Lung microvascular endothelial cell (primary cell): ENCODE data around the gene CD9. TPM values are rescaled to one million over a fixed set of nuclear protein-coding genes. Genes with fewer than 3 reads are reported as not detected.
A peak's percentile ranks its signal among the peaks of the same experiment; 100 is the strongest.
"Not testable (repeated sequence)": the region's sequence is repeated elsewhere in the genome, so short reads cannot be mapped to it uniquely, and the experiment has no call there.

ENCODE experiments used
- DNase-seq, 2 donors: peaks; one replicate each; pipeline versions ENCODE4 v3.0.0 to v3.0.0-alpha.2; 2010; ENCODE audit warnings: low read depth in 2 of 2
- total RNA-seq: library from RNA; depleted of rRNA; stranded (reverse); fragments of >200 nt; gene quantifications from 2 replicates; pipeline ENCODE4 v1.2.1, GENCODE V29; 2014

Gene CD9
- total RNA-seq, 1 donor from 2014 or later = 1,196 TPM

DNA sequence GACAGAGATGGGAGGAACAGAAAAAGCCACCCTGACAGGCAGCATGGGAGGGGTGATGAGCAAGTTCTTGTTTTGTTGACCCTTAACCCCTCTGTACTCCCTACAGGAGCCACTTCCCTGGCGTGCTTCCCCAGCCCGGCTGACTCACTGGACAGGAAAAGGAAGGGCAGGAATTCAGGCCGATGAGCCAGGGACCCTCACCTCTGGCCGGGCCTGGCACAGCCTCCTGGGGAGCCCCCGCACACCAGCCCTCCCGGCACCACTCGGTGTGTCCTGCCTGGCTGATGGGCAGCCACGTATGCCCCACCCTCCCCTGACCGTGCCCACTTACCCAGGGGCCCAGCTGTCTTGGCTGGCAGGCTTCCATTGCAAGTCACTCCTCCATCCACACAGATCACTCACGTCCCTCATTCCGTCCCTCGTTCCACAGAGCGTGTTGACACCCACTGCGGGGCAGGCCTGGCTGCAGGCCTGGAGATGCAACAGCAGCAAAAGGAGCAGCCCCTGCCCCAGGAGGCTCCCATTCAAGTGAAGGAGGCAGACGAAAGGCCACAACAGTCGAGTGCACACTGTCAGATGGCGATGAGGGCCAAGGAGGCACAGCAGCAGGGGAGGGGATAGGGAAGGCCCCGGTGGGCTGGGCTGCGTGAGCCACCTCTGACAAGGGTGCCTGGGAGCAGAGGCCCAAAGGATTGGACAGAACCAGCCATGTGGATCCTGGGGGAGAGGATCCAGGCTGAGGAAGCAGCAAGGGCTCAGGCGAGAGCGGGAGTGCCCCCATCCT lies 19.7 kb upstream of the CD9 start:
- peak; percentile 86 to 96 for DNase-seq

DNA sequence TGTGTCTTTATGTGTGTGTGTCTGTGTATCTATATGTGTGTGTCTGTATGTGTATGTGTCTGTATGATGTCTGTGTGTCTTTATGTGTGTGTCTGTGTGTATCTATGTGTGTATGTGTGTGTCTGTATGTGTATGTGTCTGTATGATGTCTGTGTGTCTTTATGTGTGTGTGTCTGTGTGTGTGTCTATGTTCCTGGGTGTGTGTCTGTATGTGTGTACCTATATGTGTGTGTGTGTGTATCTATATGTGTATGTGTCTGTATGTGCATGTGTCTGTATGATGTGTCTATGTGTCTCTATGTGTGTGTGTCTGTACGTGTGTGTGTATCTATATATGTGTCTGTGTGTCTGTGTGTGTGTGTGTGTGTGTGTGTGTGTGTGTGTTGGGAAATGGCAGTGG lies 19.0 kb upstream of the CD9 start:
- DNase-seq = no peak

GRCh38 chr12:6181583-6182278 lies 18.5 kb upstream of the CD9 start:
- DNase-seq = no peak

DNA sequence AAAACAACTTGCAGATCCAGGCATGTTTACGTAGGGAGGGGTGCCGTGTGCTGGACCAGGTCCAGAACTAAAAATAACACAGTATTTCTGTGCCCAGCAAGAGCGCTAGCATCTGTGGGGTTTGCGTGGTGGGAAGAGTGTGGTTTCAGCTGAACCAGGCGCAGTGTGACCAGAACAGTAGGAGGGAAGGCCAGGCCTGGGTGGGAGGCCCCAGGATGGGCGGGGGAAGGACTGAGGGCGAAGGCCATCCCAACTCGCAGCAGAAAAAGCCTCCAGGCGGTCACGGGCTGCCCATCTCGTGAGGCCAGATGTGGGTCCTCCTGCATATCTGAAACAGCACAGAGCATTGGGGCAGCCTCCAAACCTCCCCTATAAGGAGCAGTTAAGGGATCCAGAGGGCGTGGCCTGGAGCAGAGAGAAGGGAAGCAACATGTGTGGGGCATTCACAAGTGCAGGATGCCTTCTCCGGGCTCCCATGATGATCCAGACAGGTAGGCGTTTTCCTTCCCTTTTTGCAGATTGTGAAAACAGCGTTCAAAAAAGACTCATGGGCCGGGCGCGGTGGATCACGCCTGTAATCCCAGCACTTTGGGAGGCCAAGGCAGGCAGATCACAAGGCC lies 17.8 kb upstream of the CD9 start:
- peak; percentile 56 to 96 for DNase-seq

- DNase-seq = peak; percentile 40 to 67
Measured at GRCh38 chr12:6183689-6184428, 16.3 kb upstream of the CD9 start.

GRCh38 chr12:6185961-6186827 lies 14.0 kb upstream of the CD9 start:
- no peak for DNase-seq

DNA sequence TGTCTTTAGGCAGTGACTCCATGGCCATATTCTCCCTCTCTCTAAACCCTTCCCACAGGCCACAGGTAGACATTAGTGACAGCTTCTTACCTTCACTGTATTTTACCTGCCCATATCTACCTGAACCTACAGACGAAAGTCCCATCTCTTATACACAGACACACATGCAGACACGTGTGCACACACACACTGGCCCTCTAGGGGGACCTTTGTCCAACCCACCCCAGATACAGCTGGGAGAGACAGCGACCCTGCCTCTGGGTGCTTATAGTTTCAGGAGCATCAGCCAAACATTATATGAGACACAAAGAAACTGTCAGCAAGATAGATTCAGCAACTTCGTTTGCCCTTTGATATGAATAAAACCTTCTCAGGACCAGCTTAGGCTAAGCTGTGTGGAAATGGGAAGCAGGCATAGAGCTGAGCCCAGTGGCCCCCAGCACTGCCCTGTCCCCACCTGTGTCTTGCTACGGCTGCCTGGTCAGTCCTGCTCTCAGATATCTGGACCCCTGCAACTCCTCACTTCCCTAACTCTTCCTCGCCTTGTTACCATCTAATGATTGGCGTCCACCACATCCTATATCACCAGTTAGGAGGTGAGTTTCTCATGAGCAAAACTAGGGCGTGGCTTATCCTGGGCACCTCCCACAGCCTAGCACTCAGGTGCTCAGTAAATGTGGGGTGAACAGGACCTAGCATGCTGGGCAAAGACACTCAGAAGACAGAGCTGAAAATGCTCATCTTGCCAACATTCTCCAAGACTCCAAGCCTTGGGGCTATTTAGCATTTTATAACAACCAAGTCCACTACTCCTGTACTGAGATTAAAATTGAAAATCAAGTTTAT lies 12.0 kb upstream of the CD9 start:
- DNase-seq = no peak

GRCh38 chr12:6189028-6189427 lies 11.2 kb upstream of the CD9 start:
- no peak for DNase-seq

DNA sequence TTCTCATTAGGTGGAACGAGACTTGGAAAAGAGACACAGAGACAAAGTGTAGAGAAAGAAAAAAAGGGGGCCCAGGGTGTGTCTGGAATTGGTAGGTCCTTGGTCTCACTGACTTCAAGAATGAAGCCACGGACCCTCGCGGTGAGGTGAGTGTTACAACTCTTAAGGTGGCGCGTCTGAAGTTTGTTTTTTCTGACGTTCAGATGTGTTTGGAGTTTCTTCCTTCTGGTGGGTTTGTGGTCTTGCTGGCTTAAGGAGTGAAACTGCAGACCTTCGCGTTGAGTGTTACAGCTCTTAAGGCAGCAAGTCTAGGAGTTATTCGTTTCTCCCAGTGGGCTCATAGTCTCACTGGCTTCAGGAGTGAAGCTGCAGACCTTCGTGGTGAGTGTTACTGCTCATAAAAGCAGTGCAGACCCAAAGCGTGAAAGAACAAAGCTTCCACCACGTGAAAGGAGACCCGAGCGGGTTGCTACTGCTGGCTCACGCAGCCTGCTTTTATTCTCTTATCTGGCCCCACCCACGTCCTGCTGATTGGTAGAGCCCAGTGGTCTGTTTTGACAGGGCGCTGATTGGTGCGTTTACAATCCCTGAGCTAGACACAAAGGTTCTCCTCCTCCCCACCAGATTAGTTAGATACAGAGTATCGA lies 10.1 kb upstream of the CD9 start:
- not testable (repeated sequence) for DNase-seq

GRCh38 chr12:6190767-6191530 lies 9.3 kb upstream of the CD9 start:
- not testable (repeated sequence) for DNase-seq

- DNase-seq = no peak
Measured at GRCh38 chr12:6192604-6193380, 7.4 kb upstream of the CD9 start.

DNA sequence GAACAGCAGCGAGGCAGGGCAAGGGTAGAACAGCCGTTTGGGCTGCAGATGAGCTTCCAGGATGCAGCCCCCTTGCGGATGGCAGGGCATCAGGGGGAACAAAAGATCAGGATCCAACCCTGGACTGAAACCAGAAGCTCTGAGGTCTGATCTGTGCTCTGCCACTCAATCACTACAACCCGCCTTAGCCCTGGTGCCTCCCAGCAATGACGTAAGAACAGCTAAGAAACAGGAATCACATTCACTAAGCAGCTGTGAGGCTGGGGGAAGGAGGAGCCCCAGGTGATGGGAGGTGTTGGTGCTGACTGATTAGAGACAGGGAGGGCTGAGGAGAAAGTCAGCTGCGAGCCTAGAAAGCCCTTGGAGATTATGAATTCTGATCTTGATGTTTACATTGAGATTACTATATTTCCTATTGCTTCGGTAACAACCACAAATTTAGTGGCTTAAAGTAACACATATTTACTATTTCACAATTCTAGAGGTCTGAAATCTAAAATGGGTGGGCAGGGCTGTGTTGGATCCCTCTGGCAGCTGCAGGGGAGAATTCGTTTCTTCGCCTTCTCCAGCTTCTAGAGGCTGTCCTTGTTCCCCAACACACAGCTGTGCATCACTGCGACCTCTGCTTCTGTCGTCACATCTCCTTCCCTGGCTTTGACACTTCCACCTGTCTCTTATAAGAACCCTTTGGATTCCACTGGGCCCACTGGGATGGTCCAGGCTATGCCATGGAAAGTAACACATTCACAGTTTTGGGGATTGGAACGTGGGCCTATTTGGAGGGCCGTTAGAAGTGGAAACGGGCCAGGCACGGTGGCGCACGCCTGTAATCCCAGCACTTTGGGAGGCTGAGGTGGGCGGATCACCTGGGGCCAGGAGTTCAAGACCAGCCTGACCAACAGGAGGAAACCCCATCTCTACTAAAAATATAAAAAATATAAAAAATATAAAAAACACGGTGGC lies 6.1 kb upstream of the CD9 start:
- DNase-seq = peak in 1 of 2 donors; percentile 78

GRCh38 chr12:6195665-6196535 lies 4.3 kb upstream of the CD9 start:
- DNase-seq = peak; percentile 94 to 98

- peak in 1 of 2 donors; percentile 29 for DNase-seq
Measured at GRCh38 chr12:6198051-6198450, 2.1 kb upstream of the CD9 start.

DNA sequence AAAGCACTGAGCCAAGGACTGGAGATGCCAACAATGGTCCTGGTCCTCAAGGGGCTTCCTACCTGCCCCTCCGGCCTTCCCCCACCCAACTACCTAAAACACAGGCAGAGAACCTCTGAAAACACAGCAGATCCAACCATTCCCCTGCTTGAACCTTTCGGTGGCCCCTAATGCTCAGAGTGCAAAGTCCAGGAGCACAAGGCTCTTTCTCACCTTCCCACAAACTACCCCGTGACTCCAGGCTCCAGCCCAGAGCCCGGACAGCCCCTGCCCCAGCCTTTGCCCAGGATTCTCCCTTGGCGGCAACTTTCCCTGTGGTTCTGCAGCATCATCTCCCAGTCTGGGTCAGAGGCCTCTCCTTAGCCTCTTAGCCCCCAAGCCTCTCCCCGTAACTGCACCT lies 1.6 kb upstream of the CD9 start:
- no peak for DNase-seq
